Measurements from ENCODE around the gene METTL8.

DNA sequence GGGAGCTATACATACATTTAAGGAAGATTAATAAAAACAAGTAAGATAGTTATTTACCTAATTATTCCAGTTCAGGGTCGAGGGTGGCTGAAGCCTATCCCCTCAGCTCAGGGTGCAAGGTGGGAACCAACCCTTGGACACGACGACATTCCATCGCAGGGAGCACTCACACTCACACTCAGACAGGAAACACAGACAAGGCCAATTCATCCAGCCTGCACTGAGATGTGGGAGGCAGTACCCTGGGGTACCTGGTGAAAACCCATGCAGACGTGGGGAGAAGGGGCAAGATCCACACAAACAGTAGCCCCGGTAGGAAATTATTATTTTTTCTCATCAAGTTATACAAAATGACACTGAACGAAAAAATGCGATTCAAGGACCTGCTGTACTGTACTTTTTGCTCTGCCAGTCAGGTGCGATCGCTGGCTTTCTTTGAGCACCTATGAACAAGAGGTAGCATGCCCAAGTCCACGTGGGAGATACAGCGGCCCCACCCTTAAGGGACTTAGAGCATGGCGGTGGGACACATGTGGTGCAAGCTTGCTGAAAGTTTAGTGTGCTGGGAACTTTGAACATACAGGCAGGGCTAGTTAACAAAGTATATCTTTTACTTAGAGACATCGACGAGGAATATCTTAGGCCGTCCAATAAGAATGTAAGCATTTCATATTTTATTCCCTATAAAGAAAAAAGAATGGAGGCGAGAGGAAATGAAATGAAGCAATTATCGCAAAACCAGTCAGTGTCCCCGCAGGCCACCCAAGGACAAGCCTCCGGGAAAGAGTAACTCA is 624 bp downstream of the METTL8 start:
- peak; percentile 42; the same call in 1 of the 2 replicates for TF ChIP-seq POLR2AphosphoS5 (IDR thresholded peaks at IDR 0.05; ENCODE audit: low read depth, low read length)
- TF ChIP-seq POLR2A (IDR thresholded peaks at IDR 0.05; ENCODE audit: low read depth, low read length) = peak; percentile 67
- no peak; the same call in 1 of the 2 replicates for TF ChIP-seq TAF1 (IDR thresholded peaks at IDR 0.05; ENCODE audit: low read depth, low read length)
- TF ChIP-seq POU2F2 (IDR thresholded peaks at IDR 0.05; ENCODE audit: low read depth, low read length) = peak; percentile 67; the same call in 1 of the 2 replicates

Data from GM12891 (cell line).